Activated B cell treated with CpG ODN at 0.5 μM for 24 hours (primary cell): ENCODE measurements around the gene CDC14A. TPM values are rescaled to one million over a fixed set of nuclear protein-coding genes. Genes with fewer than 3 reads are reported as not detected.
A peak's percentile ranks its signal among the peaks of the same experiment; 100 is the strongest.

ENCODE experiments used
- ATAC-seq: fragments of 200-7000 bp; cut with Tn5 transposase; one replicate; pipeline ENCODE4 v1.10.0; 2021; ENCODE audit warnings: low read depth, mild to moderate bottlenecking, moderate library complexity
- CTCF ChIA-PET: fragments of 350-600 bp; sonication (Branson Sonifier 250); formaldehyde crosslinking; loops from one replicate; lab custom pipeline; 2021; ENCODE audit warnings: antibody characterized with exemption; lab: Charles Lee
- POLR2A ChIA-PET: fragments of 350-600 bp; sonication (Branson Sonifier 250); formaldehyde crosslinking; loops from one replicate; lab custom pipeline; 2021; ENCODE audit warnings: antibody characterized with exemption; lab: Charles Lee
- DNase-seq: peaks from one replicate; pipeline ENCODE4 v3.0.0; 2022
- H3K27ac Mint-ChIP-seq: one replicate; pipeline ENCODE4 v1.8.0; 2020; ENCODE audit warnings: mixed read lengths
- H3K27me3 Mint-ChIP-seq: one replicate; pipeline ENCODE4 v1.8.0; 2021; ENCODE audit warnings: mixed read lengths
- H3K36me3 Mint-ChIP-seq: one replicate; pipeline ENCODE4 v1.8.0; 2021; ENCODE audit warnings: low read depth, mixed read lengths
- H3K4me1 Mint-ChIP-seq: one replicate; pipeline ENCODE4 v1.8.0; 2021; ENCODE audit warnings: mixed read lengths
- H3K4me3 Mint-ChIP-seq: one replicate; pipeline ENCODE4 v1.8.0; 2020; ENCODE audit warnings: mild to moderate bottlenecking, mixed read lengths
- H3K9me3 Mint-ChIP-seq: one replicate; pipeline ENCODE4 v1.8.0; 2020; ENCODE audit warnings: mixed read lengths
- CTCF ChIP-seq: fragments of 200-600 bp; IDR thresholded peaks from one replicate; pipeline ENCODE4 v1.8.0; 2022; ENCODE audit warnings: antibody characterized with exemption, mild to moderate bottlenecking
- intact Hi-C: fragments of 100-400 bp; cut with micrococcal nuclease; formaldehyde crosslinking; loops from one replicate; pipeline ENCODE4 v1.15.1; 2024
- total RNA-seq: library from RNA; stranded (reverse); gene quantifications from 2 replicates; pipeline ENCODE4 v1.2.3, GENCODE V29; 2022

Gene CDC14A
- total RNA-seq, 1 donor from 2014 or later: 16.8 TPM

- TF ChIP-seq CTCF: no peak
- no peaks in the 10 kb centered on the region for H3K4me1 Mint-ChIP-seq
- POLR2A ChIA-PET: no interaction called here
- DNase-seq: no peak
- no peak for ATAC-seq
- no peak overlapping the region for H3K27ac Mint-ChIP-seq
- peaks cover 14% of the 10 kb centered on the region for H3K27me3 Mint-ChIP-seq
- H3K36me3 Mint-ChIP-seq: no peaks in the 10 kb centered on the region
- H3K9me3 Mint-ChIP-seq: peaks cover 37% of the 10 kb centered on the region
- intact Hi-C loops: no loop called here
- CTCF ChIA-PET: no interaction called here
- H3K4me3 Mint-ChIP-seq: no peak overlapping the region
Measured at GRCh38 chr1:100552922-100553321, 200.6 kb downstream of the CDC14A start.

- CTCF ChIA-PET: no interaction called here
- Mint-ChIP-seq H3K27ac (no peak overlapping the region), H3K4me1 (no peaks in the 10 kb centered on the region), H3K9me3 (peaks cover 36% of the 10 kb centered on the region), H3K36me3 (no peaks in the 10 kb centered on the region), H3K4me3 (no peak overlapping the region), H3K27me3 (peaks cover 11% of the 10 kb centered on the region)
- intact Hi-C loops: no loop called here
- ATAC-seq (no peak), DNase-seq (no peak)
- POLR2A ChIA-PET: no interaction called here
- no peak for TF ChIP-seq CTCF
Measured at GRCh38 chr1:100556181-100556580, 203.9 kb downstream of the CDC14A start.

DNA sequence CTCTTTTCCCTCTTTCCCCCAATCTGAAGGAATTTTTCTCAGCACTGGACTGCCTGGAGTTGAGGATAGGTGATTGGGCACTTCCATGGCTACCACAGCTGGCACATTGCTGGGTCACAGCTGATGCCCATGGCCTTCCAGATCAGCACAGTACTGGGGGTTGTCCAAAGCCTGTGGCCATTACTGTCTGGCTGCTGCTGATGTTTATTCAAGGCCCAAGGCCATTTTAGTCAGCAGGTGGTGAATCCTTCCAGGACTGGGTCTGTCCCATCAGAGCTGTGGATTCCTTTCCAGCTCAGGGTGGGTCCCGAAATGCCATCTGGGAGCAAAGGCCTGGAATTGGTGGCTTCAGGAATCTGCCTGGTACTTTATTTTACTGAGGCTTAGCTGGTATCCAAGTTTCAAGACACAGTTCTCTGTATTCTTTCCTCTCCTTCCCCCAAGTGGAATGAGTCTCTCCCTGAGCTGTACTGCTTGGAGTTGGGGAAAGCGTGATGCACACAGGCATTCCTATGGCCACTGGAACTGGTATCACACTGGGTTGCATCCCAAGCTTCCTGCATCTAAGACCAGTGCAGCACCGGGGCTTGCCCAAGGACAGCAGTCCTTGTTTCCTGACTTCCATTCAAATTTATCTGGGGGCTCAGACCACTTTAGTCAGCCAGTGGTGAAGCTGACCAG is 204.8 kb downstream of the CDC14A start:
- no peak for TF ChIP-seq CTCF
- intact Hi-C loops: no loop called here
- ChIA-PET CTCF (no interaction called here), POLR2A (no interaction called here)
- ATAC-seq (no peak), DNase-seq (no peak)
- Mint-ChIP-seq H3K4me3 (no peak overlapping the region), H3K9me3 (peaks cover 33% of the 10 kb centered on the region), H3K4me1 (no peaks in the 10 kb centered on the region), H3K27ac (no peak overlapping the region), H3K27me3 (peaks cover 11% of the 10 kb centered on the region), H3K36me3 (no peaks in the 10 kb centered on the region)

DNA sequence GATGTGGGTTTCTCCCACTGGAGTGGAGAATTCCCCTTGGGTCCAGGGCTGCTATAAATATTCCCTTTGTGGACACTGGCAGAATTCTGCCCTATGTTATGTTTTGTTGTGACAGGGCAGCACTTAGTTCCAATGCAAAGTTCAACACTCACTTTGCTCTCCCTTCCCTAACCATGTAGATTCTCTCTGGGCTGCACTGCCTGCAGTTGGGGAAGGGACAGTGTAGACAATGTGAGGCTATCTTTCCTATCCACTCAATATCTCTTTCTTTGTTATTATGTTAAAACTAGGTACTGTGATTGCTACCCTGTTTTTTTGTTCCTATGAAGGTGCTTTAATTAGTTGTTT is 205.3 kb downstream of the CDC14A start:
- POLR2A ChIA-PET: no interaction called here
- no peak for TF ChIP-seq CTCF
- Mint-ChIP-seq H3K27me3 (peaks cover 11% of the 10 kb centered on the region), H3K9me3 (peaks cover 30% of the 10 kb centered on the region), H3K4me1 (no peaks in the 10 kb centered on the region), H3K27ac (no peak overlapping the region), H3K4me3 (no peak overlapping the region), H3K36me3 (no peaks in the 10 kb centered on the region)
- intact Hi-C loops: no loop called here
- DNase-seq (no peak), ATAC-seq (no peak)
- CTCF ChIA-PET: no interaction called here

DNA sequence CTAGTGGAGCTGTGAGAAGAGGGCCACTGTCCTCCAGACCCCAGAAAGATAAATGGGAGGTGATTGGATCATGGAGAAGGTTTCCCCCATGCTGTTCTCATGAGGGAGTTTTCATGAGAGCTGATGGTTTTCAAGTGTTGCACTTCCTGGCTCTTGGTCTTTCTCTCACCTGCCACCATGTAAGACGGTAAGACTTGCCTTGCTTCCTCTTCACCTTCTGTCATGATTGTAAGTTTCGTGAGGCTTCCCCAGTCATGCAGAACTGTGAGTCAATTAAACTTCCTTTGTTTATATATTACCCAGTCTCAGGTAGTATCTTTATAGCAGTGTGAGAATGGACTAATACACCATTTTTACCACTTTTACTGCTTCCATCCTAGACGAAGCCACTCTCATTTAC is 213.2 kb downstream of the CDC14A start:
- Mint-ChIP-seq H3K4me1 (peaks cover 8% of the 10 kb centered on the region), H3K27me3 (no peaks in the 10 kb centered on the region), H3K36me3 (no peaks in the 10 kb centered on the region), H3K9me3 (peaks cover 4% of the 10 kb centered on the region), H3K4me3 (no peak overlapping the region), H3K27ac (no peak overlapping the region)
- ChIA-PET POLR2A (no interaction called here), CTCF (no interaction called here)
- DNase-seq: no peak
- peak; percentile 25 for ATAC-seq
- intact Hi-C loops: no loop called here
- TF ChIP-seq CTCF: no peak
